ENCODE measurements around the gene CACNA2D3. TPM values are rescaled to one million over a fixed set of nuclear protein-coding genes. Genes with fewer than 3 reads are reported as not detected.

Gene CACNA2D3
- total RNA-seq, 2 donors from 2014 or later: not detected

GRCh38 chr3:54710954-54711353, 588.6 kb downstream of the CACNA2D3 start:
- ATAC-seq: no peak
- H3K9me3 Mint-ChIP-seq: peaks cover 4 to 21% of the 10 kb centered on the region in 2 donors
- no peak for DNase-seq (ENCODE audit: low spot score in 2 of 2)
- H3K27ac Mint-ChIP-seq: no peak overlapping the region
- no peaks in the 10 kb centered on the region for H3K36me3 Mint-ChIP-seq

GRCh38 chr3:54712539-54712938, 590.2 kb downstream of the CACNA2D3 start:
- ATAC-seq (no peak), DNase-seq (ENCODE audit: low spot score in 2 of 2) (no peak)
- H3K36me3 Mint-ChIP-seq: no peaks in the 10 kb centered on the region
- H3K27ac Mint-ChIP-seq: no peak overlapping the region
- H3K9me3 Mint-ChIP-seq: peaks cover 4 to 17% of the 10 kb centered on the region in 2 donors

- DNase-seq (ENCODE audit: low spot score in 2 of 2) (no peak), ATAC-seq (no peak)
- Mint-ChIP-seq H3K36me3 (no peaks in the 10 kb centered on the region), H3K9me3 (peaks cover 4 to 12% of the 10 kb centered on the region in 2 donors), H3K27ac (no peak overlapping the region)
Measured at GRCh38 chr3:54713031-54713430, 590.7 kb downstream of the CACNA2D3 start.

- ATAC-seq (no peak), DNase-seq (ENCODE audit: low spot score in 2 of 2) (no peak)
- Mint-ChIP-seq H3K27ac (no peak overlapping the region), H3K36me3 (no peaks in the 10 kb centered on the region), H3K9me3 (peaks cover 4 to 8% of the 10 kb centered on the region in 2 donors)
Measured at GRCh38 chr3:54713455-54713854, 591.1 kb downstream of the CACNA2D3 start.

- peaks cover 4 to 8% of the 10 kb centered on the region in 2 donors for H3K9me3 Mint-ChIP-seq
- no peak overlapping the region for H3K27ac Mint-ChIP-seq
- DNase-seq (ENCODE audit: low spot score in 2 of 2) (no peak), ATAC-seq (no peak)
- H3K36me3 Mint-ChIP-seq: no peaks in the 10 kb centered on the region
Measured at GRCh38 chr3:54714035-54714434, 591.7 kb downstream of the CACNA2D3 start.

GRCh38 chr3:54717506-54717905, 595.2 kb downstream of the CACNA2D3 start:
- DNase-seq (ENCODE audit: low spot score in 2 of 2) (no peak), ATAC-seq (no peak)
- Mint-ChIP-seq H3K36me3 (peaks cover 5 to 6% of the 10 kb centered on the region in 2 donors), H3K27ac (no peak overlapping the region), H3K9me3 (peaks cover 4 to 12% of the 10 kb centered on the region in 2 donors)

- Mint-ChIP-seq H3K9me3 (peaks cover 9 to 10% of the 10 kb centered on the region in 2 donors), H3K36me3 (peaks cover 5 to 19% of the 10 kb centered on the region in 2 donors), H3K27ac (no peak overlapping the region)
- DNase-seq (ENCODE audit: low spot score in 2 of 2) (no peak), ATAC-seq (no peak)
Measured at GRCh38 chr3:54719914-54720313, 597.6 kb downstream of the CACNA2D3 start.

- DNase-seq (ENCODE audit: low spot score in 2 of 2): no peak
- H3K9me3 Mint-ChIP-seq: peaks cover 15% of the 10 kb centered on the region in 2 donors
- H3K36me3 Mint-ChIP-seq: peaks cover 5 to 26% of the 10 kb centered on the region in 2 donors
- no peak for ATAC-seq
- H3K27ac Mint-ChIP-seq: no peak overlapping the region
Measured at GRCh38 chr3:54720604-54721003, 598.3 kb downstream of the CACNA2D3 start.

- Mint-ChIP-seq H3K27ac (no peak overlapping the region), H3K9me3 (peaks cover 8 to 15% of the 10 kb centered on the region in 2 donors), H3K36me3 (no peaks in the 10 kb centered on the region)
- DNase-seq (ENCODE audit: low spot score in 2 of 2) (no peak), ATAC-seq (no peak)
Measured at GRCh38 chr3:54731732-54732445, 609.5 kb downstream of the CACNA2D3 start.

- no peaks in the 10 kb centered on the region for H3K36me3 Mint-ChIP-seq
- H3K9me3 Mint-ChIP-seq: peaks cover 8% of the 10 kb centered on the region in 2 donors
- ATAC-seq (no peak), DNase-seq (ENCODE audit: low spot score in 2 of 2) (no peak)
- H3K27ac Mint-ChIP-seq: no peak overlapping the region
Measured at GRCh38 chr3:54733106-54734006, 611.0 kb downstream of the CACNA2D3 start.

- no peak for ATAC-seq
- no peak for DNase-seq (ENCODE audit: low spot score in 2 of 2)
- H3K9me3 Mint-ChIP-seq: peaks cover 0 to 5% of the 10 kb centered on the region in 2 donors
- no peak overlapping the region for H3K27ac Mint-ChIP-seq
- H3K36me3 Mint-ChIP-seq: no peaks in the 10 kb centered on the region
Measured at GRCh38 chr3:54736459-54736858, 614.1 kb downstream of the CACNA2D3 start.

- H3K36me3 Mint-ChIP-seq: no peaks in the 10 kb centered on the region
- ATAC-seq: no peak
- no peak overlapping the region for H3K27ac Mint-ChIP-seq
- H3K9me3 Mint-ChIP-seq: peaks cover 3 to 15% of the 10 kb centered on the region in 2 donors
- no peak for DNase-seq (ENCODE audit: low spot score in 2 of 2)
Measured at GRCh38 chr3:54743755-54744154, 621.4 kb downstream of the CACNA2D3 start.

GRCh38 chr3:54744291-54744690, 621.9 kb downstream of the CACNA2D3 start:
- no peak for ATAC-seq
- no peak for DNase-seq (ENCODE audit: low spot score in 2 of 2)
- Mint-ChIP-seq H3K9me3 (peaks cover 3 to 15% of the 10 kb centered on the region in 2 donors), H3K36me3 (no peaks in the 10 kb centered on the region), H3K27ac (no peak overlapping the region)

GRCh38 chr3:54745843-54746242, 623.5 kb downstream of the CACNA2D3 start:
- ATAC-seq (no peak), DNase-seq (ENCODE audit: low spot score in 2 of 2) (no peak)
- no peak overlapping the region for H3K27ac Mint-ChIP-seq
- H3K9me3 Mint-ChIP-seq: peaks cover 3 to 15% of the 10 kb centered on the region in 2 donors
- no peaks in the 10 kb centered on the region for H3K36me3 Mint-ChIP-seq

- ATAC-seq (no peak), DNase-seq (ENCODE audit: low spot score in 2 of 2) (no peak)
- Mint-ChIP-seq H3K9me3 (peaks cover 3 to 15% of the 10 kb centered on the region in 2 donors), H3K36me3 (no peaks in the 10 kb centered on the region), H3K27ac (no peak overlapping the region)
Measured at GRCh38 chr3:54746722-54747121, 624.4 kb downstream of the CACNA2D3 start.

GRCh38 chr3:54755756-54756155, 633.4 kb downstream of the CACNA2D3 start:
- H3K27ac Mint-ChIP-seq: no peak overlapping the region
- no peak for DNase-seq (ENCODE audit: low spot score in 2 of 2)
- peaks cover 4 to 12% of the 10 kb centered on the region in 2 donors for H3K9me3 Mint-ChIP-seq
- no peaks in the 10 kb centered on the region for H3K36me3 Mint-ChIP-seq
- no peak for ATAC-seq

GRCh38 chr3:54756330-54756731, 634.0 kb downstream of the CACNA2D3 start:
- no peaks in the 10 kb centered on the region for H3K36me3 Mint-ChIP-seq
- DNase-seq (ENCODE audit: low spot score in 2 of 2) (no peak), ATAC-seq (no peak)
- no peak overlapping the region for H3K27ac Mint-ChIP-seq
- H3K9me3 Mint-ChIP-seq: peaks cover 4 to 12% of the 10 kb centered on the region in 2 donors
